Peyer's patch (tissue), 4 donors: ENCODE data around the gene PLCD1. TPM values are rescaled to one million over a fixed set of nuclear protein-coding genes. Genes with fewer than 3 reads are reported as not detected.

Experiments
- DNase-seq, 3 donors: peaks; one replicate each; pipeline ENCODE4 v3.0.0-alpha.2; 2017 to 2019
- H3K27ac ChIP-seq, 4 donors: fragments of 200-600 bp; sonication (generic); one replicate each; pipeline ENCODE4 v1.5.1; 2016 to 2019
- H3K27me3 ChIP-seq, 2 donors: fragments of 200-600 bp; sonication (generic); one replicate each; pipeline ENCODE4 v1.5.1; 2019
- H3K36me3 ChIP-seq, 3 donors: fragments of 200-600 bp; sonication (generic); one replicate each; pipeline ENCODE4 v1.5.1; 2016 to 2019
- H3K4me1 ChIP-seq, 4 donors: fragments of 200-600 bp; sonication (generic); one replicate each; pipeline ENCODE4 v1.5.1; 2016 to 2019
- H3K4me3 ChIP-seq, 4 donors: fragments of 200-600 bp; sonication (generic); 1 replicate in 3 of 4; 2 replicates in 1 of 4; pipeline ENCODE4 v1.5.1; 2016 to 2019; ENCODE audit warnings: mild to moderate bottlenecking in 1 of 4
- H3K9me3 ChIP-seq, 4 donors: fragments of 200-600 bp; sonication (generic); one replicate each; pipeline ENCODE4 v1.5.1; 2016 to 2019; ENCODE audit warnings: mild to moderate bottlenecking in 1 of 4
- POLR2A ChIP-seq, 2 donors: fragments of 450-650 bp; IDR thresholded peaks; one replicate each; pipeline ENCODE4 v1.5.1; 2017; ENCODE audit warnings: antibody characterized with exemption in 2 of 2, mild to moderate bottlenecking in 2 of 2, moderate library complexity in 2 of 2
- total RNA-seq, 4 donors: library from RNA; depleted of rRNA; stranded (reverse); fragments of >200 nt; gene quantifications; one replicate each; pipeline ENCODE4 v1.1.0, GENCODE V29; 2016
- TF ChIP-seq, protein P1 (sequence below), 6 experiments: fragments of 450-650 bp in 4 of 6; fragments of 200-600 bp in 2 of 6; sonication (generic) in 1 of 6; IDR thresholded peaks; one replicate each; pipeline ENCODE4 v1.5.1; 2017 to 2019; ENCODE audit warnings: antibody characterized with exemption in 6 of 6, mild to moderate bottlenecking in 3 of 6, moderate library complexity in 1 of 6

PLCD1 gene
- total RNA-seq, 4 donors from 2014 or later = 36.6 to 47.0 (median 40.5) TPM

DNA sequence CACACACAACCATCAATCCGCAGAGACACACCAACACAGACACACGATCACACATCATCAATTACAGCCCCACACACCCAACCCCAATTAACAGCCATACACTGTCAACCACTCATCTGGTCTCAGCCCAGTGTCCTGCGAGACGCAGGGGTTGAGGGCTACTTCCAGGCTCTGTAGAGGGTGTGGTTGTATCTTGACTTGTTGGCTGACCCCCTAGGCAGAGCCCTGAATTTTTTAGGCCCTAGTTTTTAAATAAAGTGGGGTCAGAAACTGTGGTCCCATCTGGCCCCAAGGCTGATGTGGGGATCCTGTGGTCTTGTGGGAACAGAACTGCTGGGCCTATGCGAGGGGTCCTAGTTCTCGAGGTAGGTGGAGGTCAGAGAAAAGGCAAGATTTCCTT is 29.6 kb downstream of the PLCD1 start:
- H3K27ac ChIP-seq = no peak overlapping the region
- H3K27me3 ChIP-seq = no peaks in the 10 kb centered on the region
- TF ChIP-seq, protein P1, sequence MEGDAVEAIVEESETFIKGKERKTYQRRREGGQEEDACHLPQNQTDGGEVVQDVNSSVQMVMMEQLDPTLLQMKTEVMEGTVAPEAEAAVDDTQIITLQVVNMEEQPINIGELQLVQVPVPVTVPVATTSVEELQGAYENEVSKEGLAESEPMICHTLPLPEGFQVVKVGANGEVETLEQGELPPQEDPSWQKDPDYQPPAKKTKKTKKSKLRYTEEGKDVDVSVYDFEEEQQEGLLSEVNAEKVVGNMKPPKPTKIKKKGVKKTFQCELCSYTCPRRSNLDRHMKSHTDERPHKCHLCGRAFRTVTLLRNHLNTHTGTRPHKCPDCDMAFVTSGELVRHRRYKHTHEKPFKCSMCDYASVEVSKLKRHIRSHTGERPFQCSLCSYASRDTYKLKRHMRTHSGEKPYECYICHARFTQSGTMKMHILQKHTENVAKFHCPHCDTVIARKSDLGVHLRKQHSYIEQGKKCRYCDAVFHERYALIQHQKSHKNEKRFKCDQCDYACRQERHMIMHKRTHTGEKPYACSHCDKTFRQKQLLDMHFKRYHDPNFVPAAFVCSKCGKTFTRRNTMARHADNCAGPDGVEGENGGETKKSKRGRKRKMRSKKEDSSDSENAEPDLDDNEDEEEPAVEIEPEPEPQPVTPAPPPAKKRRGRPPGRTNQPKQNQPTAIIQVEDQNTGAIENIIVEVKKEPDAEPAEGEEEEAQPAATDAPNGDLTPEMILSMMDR (IDR thresholded peaks at IDR 0.05) = no peak
- no peak for TF ChIP-seq POLR2A (IDR thresholded peaks at IDR 0.05)
- peak in 2 of 3 donors; percentile 29 to 36 for DNase-seq
- peaks cover 9 to 60% (median 11%) of the 10 kb centered on the region in 4 donors for H3K4me1 ChIP-seq
- H3K4me3 ChIP-seq = no peak overlapping the region
- H3K36me3 ChIP-seq = peaks cover 0 to 59% (median 0%) of the 10 kb centered on the region in 3 donors
- no peaks in the 10 kb centered on the region for H3K9me3 ChIP-seq

DNA sequence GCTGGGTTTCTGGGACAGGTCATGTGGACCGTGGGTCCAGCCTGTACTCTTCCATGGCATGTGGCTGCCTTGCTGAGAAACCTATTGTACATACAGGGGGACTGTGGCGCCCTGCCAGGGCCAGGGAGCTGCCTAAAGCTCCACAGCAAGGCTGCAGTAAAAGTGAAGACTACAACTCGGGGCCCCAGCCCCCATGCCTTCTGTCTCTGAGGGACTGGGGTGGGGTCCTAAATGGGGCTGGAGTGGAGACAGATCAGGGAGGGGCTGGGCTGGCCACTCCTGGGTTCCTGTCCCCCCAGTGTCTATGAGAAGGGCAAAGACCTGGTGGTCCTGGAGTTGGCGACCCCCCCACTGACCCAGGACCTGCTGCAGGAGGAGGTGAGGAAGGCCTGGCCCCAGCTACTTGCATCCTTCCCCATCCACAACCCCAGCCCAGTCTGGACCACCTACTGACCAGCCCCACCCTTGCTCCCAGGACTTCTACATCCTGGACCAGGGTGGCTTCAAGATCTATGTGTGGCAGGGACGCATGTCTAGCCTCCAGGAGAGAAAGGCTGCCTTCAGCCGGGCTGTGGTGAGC is 31.6 kb downstream of the PLCD1 start:
- Histone ChIP-seq H3K36me3 (peaks cover 0 to 56% (median 0%) of the 10 kb centered on the region in 3 donors), H3K27me3 (no peaks in the 10 kb centered on the region), H3K9me3 (no peaks in the 10 kb centered on the region), H3K27ac (peak overlapping the region; percentile 82 to 95 (median 88)), H3K4me1 (peaks cover 9 to 63% (median 13%) of the 10 kb centered on the region in 4 donors), H3K4me3 (peak overlapping the region in 1 of 4 donors; percentile 57)
- TF ChIP-seq, protein P1 (IDR thresholded peaks at IDR 0.05) = no peak
- TF ChIP-seq POLR2A (IDR thresholded peaks at IDR 0.05) = no peak
- peak in 2 of 3 donors; percentile 47 to 54 for DNase-seq

DNA sequence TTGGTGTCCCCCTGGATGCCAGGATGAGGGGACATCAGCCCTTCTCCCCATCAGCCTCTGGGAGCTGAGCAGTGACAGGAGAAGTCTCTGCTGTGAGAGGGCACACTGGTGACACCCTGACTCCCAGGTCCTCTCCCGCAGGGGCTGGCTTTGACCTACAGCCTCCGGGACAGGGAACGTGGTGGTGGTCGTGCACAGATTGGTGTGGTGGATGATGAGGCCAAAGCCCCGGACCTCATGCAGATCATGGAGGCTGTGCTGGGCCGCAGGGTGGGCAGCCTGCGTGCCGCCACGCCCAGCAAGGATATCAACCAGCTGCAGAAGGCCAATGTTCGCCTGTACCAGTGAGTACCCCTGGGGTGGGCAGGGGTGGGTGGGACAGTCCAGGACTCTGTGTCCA is 32.1 kb downstream of the PLCD1 start:
- TF ChIP-seq, protein P1 (IDR thresholded peaks at IDR 0.05) = no peak
- no peak for TF ChIP-seq POLR2A (IDR thresholded peaks at IDR 0.05)
- Histone ChIP-seq H3K27me3 (no peaks in the 10 kb centered on the region), H3K4me1 (peaks cover 9 to 58% (median 13%) of the 10 kb centered on the region in 4 donors), H3K9me3 (no peaks in the 10 kb centered on the region), H3K4me3 (no peak overlapping the region), H3K36me3 (peaks cover 0 to 50% (median 0%) of the 10 kb centered on the region in 3 donors), H3K27ac (peak overlapping the region in 3 of 4 donors; percentile 19 to 82 (median 28))
- DNase-seq = peak in 2 of 3 donors; percentile 46 to 49

DNA sequence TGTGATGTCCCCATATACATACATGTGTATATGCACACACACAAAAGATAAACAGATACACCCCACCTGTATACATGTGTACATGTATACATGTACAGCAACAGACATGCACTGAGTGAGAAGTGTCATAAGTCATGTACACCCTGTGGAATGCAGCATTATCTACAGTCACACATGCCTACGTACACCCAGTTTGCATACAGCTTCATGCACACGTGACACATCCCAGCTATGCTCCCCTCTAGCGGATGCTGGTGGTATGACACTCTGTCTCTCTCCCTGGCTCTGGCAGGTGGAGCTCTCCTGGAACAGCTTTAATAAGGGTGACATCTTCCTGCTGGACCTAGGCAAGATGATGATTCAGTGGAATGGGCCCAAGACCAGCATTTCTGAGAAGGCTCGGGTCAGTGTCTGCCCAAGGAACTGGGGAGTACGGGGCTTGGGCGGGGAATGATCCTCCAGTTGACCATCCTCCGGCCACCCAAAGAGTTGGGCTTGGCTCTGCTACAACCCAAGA is 32.6 kb downstream of the PLCD1 start:
- Histone ChIP-seq H3K4me1 (peaks cover 9 to 58% (median 13%) of the 10 kb centered on the region in 4 donors), H3K27ac (peak overlapping the region in 2 of 4 donors; percentile 19 to 28), H3K36me3 (peaks cover 0 to 45% (median 0%) of the 10 kb centered on the region in 3 donors)

DNA sequence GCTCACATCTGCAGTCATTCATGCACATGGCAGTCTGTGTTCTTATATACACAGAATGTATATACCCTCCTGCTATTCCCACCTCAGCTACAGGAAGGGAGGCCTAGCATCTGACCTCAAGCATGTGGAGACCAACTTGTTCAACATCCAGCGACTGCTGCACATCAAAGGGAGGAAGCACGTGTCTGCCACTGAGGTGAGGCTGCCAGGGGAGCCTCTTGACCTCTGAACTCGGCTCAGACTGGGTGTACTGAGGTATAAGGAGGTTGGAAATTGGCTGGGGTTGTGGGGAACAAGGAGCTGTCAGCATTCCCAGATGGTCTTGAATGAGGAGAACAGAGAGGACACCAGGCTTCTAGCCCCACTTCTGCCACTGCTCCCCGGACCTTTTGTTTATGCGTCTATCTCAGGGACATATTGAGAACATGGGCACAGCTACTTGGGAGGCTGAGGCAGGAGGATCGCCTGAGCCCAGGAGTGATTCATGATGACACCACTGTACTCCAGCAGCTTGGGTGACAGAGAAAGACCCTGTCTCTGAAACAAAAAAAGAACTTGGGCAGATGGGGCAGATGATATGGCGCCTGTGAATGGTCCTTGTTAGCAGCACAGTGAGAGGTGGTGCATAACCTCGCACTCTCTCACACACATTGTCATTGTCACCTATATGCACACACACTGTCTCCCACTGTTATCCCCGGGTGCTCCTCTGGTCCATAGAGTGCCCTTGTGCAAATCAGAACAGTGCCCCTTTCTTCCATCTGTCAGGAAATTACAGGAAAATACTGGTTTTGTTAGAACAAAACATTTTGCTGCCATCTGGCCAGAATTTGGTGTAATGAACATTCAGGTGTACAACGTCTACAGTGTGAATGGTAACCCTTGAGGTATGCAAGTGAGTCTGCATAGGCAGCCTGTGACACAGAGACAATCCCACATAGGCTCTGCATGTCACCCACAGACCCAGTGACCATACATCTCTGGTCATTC is 33.5 kb downstream of the PLCD1 start:
- H3K27me3 ChIP-seq = no peaks in the 10 kb centered on the region
- peaks cover 9 to 58% (median 13%) of the 10 kb centered on the region in 4 donors for H3K4me1 ChIP-seq
- H3K4me3 ChIP-seq = no peak overlapping the region
- DNase-seq = peak in 2 of 3 donors; percentile 47 to 48
- H3K27ac ChIP-seq = peak overlapping the region in 2 of 4 donors; percentile 19 to 35
- TF ChIP-seq, protein P1 (IDR thresholded peaks at IDR 0.05) = no peak
- no peak for TF ChIP-seq POLR2A (IDR thresholded peaks at IDR 0.05)
- H3K9me3 ChIP-seq = no peaks in the 10 kb centered on the region
- peaks cover 0 to 36% (median 0%) of the 10 kb centered on the region in 3 donors for H3K36me3 ChIP-seq

More for the DNA sequence above, 32.6 kb downstream of the PLCD1 start:
- TF ChIP-seq, protein P1 (IDR thresholded peaks at IDR 0.05) = peak; percentile 81 to 99 (median 96)
- TF ChIP-seq POLR2A (IDR thresholded peaks at IDR 0.05) = peak in 1 of 2 donors; percentile 31
- peak; percentile 80 to 93 (median 86) for DNase-seq
- no peak overlapping the region for H3K4me3 ChIP-seq
- no peaks in the 10 kb centered on the region for H3K27me3 ChIP-seq
- no peaks in the 10 kb centered on the region for H3K9me3 ChIP-seq
